Rectal smooth muscle tissue (tissue), 1 donor: ENCODE data around the gene MAP3K9.

Source experiments
- H3K27ac ChIP-seq: one replicate; pipeline ENCODE4 v1.7.0; 2013; ENCODE audit warnings: low read depth, low read length, inconsistent platforms
- H3K27me3 ChIP-seq: one replicate; pipeline ENCODE4 v1.7.0; 2013; ENCODE audit warnings: low read length; ENCODE audit not compliant: control insufficient read depth, insufficient read depth
- H3K36me3 ChIP-seq: one replicate; pipeline ENCODE4 v1.7.0; 2013; ENCODE audit warnings: low read length; ENCODE audit not compliant: control insufficient read depth, insufficient read depth
- H3K4me1 ChIP-seq: one replicate; pipeline ENCODE4 v1.7.0; 2013; ENCODE audit warnings: low read length; ENCODE audit not compliant: control insufficient read depth, insufficient read depth
- H3K4me3 ChIP-seq: one replicate; pipeline ENCODE4 v1.7.0; 2013; ENCODE audit warnings: low read length
- H3K9ac ChIP-seq: one replicate; pipeline ENCODE4 v1.7.0; 2013; ENCODE audit warnings: low read length

MAP3K9 gene

DNA sequence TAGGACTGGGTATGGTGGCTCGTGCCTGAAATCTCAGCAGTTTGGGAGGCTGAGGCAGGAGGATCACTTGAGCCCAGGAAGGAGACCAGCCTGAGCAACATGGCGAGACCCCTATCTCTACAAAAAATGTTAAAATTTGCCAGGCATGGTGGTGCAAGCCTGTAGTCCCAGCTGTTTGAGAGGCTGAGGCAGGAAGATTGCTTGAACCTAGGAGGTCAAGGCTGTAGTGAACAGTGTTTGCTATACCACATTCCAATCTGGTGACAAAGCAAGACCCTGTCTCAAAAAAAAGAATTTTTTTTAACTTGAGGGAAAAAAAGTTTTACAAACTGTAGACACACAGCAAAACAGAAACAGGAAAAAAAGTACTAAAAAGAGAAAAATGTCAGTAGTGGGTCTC lies 2.3 kb upstream of the MAP3K9 start:
- Histone ChIP-seq H3K4me3 (no peak overlapping the region), H3K27ac (no peak overlapping the region), H3K4me1 (no peaks in the 10 kb centered on the region), H3K36me3 (no peaks in the 10 kb centered on the region), H3K27me3 (peaks cover 5% of the 10 kb centered on the region), H3K9ac (no peak overlapping the region)

- no peaks in the 10 kb centered on the region for H3K36me3 ChIP-seq
- no peak overlapping the region for H3K9ac ChIP-seq
- H3K27ac ChIP-seq = no peak overlapping the region
- peaks cover 5% of the 10 kb centered on the region for H3K27me3 ChIP-seq
- no peak overlapping the region for H3K4me3 ChIP-seq
- H3K4me1 ChIP-seq = no peaks in the 10 kb centered on the region
These were observed 1.7 kb upstream of the MAP3K9 start for GRCh38 chr14:70811050-70811449.

- H3K27me3 ChIP-seq = peaks cover 5% of the 10 kb centered on the region
- no peak overlapping the region for H3K9ac ChIP-seq
- H3K27ac ChIP-seq = no peak overlapping the region
- H3K36me3 ChIP-seq = no peaks in the 10 kb centered on the region
- H3K4me1 ChIP-seq = no peaks in the 10 kb centered on the region
- H3K4me3 ChIP-seq = peak overlapping the region; percentile 59
These were observed 1.3 kb upstream of the MAP3K9 start for GRCh38 chr14:70810621-70811020.

DNA sequence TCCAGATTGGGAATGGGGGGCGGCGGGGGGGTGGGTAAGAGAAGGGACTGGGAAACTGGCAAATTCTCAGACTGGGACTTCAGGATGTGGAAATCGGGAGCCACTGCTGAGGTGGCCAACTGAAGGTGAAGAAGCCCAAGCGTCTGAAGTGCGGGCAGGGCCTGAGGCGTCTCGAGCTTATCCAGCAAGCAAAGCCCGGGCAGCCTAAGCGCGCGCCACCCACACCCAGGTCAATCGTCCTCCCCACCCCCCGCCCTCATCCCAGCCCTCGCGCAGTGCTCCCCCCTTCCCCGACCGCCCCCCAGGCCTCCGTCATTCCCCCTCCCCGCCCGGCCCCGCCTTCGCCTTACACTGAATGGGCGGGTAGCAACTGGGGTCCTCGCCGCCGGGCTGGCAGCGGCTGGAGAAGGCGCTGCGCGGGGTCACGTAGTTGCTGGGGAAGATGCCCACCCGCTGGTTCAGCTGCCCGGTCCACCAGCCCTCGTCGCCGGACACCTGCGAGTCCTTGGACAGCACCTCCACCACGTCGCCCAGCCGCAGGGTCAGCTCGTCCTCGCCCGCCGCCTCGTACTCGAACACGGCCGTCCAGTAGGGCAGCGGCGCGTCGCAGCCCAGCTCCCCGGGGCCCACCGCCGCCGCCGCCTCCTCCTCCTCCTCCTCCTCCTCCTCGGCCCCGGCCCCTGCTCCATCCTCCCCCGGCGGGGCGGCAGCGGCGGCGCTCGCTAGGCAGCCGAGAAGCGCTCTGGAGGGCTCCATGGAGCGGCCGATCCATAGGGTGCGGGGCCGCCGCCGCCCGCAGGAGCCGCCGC lies 693 bp downstream of the MAP3K9 start:
- Histone ChIP-seq H3K9ac (no peak overlapping the region), H3K4me3 (peak overlapping the region; percentile 59), H3K27ac (no peak overlapping the region), H3K4me1 (no peaks in the 10 kb centered on the region), H3K27me3 (peaks cover 5% of the 10 kb centered on the region), H3K36me3 (no peaks in the 10 kb centered on the region)

DNA sequence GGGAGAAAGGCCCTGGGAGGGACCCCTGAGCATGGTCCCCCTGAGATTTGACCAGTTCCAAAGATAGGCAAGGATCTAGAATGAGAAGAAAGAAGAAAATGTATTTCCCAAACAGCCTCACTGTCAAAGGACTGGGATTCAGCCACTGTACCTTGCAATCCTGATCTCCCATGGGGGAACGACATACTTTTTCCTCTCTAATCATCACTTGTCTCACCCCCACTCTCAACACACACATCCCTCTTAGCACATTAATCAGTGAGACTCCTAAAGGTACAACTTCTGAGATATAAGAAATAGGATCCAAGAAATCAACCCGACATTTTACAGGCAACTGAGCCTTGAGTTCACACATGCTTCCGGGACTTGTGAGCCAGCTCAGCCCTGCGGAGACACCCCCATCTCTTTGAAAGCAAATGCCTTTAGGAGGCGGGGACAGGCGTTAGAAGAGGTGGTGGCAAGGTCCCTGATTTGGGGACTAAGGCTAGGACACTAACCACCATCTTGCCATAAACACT lies 1.4 kb downstream of the MAP3K9 start:
- Histone ChIP-seq H3K36me3 (no peaks in the 10 kb centered on the region), H3K9ac (no peak overlapping the region), H3K27ac (no peak overlapping the region), H3K4me3 (peak overlapping the region; percentile 55), H3K27me3 (peaks cover 5% of the 10 kb centered on the region), H3K4me1 (no peaks in the 10 kb centered on the region)

DNA sequence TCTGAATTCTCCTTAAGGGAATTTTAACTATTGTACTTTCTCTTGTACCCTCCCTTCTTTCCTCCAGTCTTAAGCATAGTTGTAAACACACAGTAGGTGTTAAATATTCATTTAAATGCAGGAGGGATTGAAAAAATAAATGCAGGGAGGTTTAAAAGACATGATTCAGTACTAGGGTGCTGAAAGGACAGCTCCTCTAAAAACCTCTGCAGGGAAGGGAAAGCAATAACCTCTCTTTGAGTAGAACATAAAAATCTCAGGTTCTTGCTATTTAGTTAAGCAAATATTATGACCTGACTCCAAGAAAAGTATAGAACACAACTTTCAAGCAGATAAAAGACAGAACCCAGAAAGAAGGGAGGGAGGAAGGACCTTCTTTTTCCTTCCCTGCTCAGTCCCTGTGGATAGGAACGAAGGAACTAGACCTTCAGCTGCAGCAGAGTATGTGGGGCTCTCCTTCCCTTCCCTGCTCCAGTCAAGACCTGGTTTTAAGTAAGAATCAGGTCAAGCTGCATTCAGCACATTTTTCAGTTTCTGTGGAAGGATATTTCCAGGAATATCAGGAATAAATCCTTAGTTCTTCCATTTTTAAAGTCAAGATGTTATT lies 4.7 kb downstream of the MAP3K9 start:
- H3K36me3 ChIP-seq = no peaks in the 10 kb centered on the region
- no peak overlapping the region for H3K27ac ChIP-seq
- H3K4me3 ChIP-seq = no peak overlapping the region
- H3K27me3 ChIP-seq = peaks cover 2% of the 10 kb centered on the region
- H3K4me1 ChIP-seq = no peaks in the 10 kb centered on the region
- H3K9ac ChIP-seq = no peak overlapping the region

DNA sequence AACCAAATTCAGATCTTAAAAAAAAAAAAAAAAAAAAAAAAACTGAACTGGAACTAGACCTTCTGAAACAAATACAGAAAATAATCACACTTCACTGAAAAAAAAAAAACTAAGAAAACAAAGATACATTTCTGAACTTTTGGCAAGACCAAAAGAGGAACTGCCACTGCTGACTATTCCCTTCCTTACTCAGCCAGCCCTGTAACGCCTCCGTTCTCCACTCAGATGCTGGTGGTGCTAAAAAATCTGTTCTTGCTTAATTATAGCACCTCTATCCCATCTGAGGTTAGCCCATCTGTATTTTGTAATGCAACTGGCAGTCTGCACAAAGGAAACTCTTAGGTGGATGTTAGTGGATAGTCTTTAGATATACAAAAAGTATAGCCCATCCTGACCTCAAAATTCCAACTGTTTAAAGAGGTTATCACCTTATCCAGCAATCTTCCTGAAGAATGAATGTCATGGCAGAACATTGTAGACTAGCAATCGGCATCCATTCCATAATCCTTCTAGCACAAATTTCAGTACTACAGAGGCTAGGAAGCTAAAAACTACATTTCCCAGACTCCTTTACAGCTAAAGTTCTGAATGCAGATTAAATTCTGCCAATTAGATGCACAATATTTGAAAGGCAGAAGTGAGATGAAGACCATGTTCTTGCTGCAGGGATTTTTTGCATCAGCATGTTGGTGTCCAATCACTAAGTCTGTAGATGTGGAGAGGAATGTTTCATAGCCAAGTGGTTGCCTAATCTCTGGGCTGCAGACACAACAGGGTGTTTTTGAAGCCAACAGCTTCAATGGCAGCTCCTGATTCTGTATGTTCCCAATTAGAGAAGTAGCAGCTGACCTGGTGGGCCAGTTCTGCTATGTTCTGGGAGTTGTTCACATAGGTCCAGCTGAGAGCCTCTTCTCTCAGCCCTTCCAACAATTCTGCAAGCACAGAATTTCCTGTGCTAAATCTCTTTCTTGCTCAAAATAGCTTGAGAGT lies 5.7 kb downstream of the MAP3K9 start:
- Histone ChIP-seq H3K36me3 (no peaks in the 10 kb centered on the region), H3K9ac (no peak overlapping the region), H3K4me1 (no peaks in the 10 kb centered on the region), H3K27me3 (peaks cover 2% of the 10 kb centered on the region), H3K27ac (no peak overlapping the region), H3K4me3 (no peak overlapping the region)

DNA sequence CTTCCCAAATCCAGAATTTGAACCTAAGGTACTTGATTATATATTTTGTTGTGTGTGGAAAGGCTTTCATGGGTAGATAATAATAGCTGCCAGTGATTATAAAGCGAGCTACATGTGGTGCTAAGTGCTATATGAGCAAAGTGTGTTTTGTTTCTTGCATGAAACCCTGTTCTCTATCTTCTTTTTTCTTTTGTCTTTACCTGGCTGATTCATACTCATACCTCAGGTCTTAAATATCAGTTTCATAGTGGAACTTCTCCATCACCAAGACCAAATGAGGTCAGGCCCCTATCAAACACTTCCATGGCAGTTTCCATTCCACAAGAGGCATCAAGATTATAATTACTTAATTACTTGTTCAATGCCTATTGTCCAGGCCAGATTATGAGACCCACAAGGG lies 6.9 kb downstream of the MAP3K9 start:
- H3K27ac ChIP-seq = no peak overlapping the region
- no peaks in the 10 kb centered on the region for H3K27me3 ChIP-seq
- H3K36me3 ChIP-seq = no peaks in the 10 kb centered on the region
- no peaks in the 10 kb centered on the region for H3K4me1 ChIP-seq
- no peak overlapping the region for H3K4me3 ChIP-seq
- no peak overlapping the region for H3K9ac ChIP-seq

- H3K27ac ChIP-seq = no peak overlapping the region
- no peak overlapping the region for H3K9ac ChIP-seq
- no peaks in the 10 kb centered on the region for H3K27me3 ChIP-seq
- no peaks in the 10 kb centered on the region for H3K36me3 ChIP-seq
- no peak overlapping the region for H3K4me3 ChIP-seq
- no peaks in the 10 kb centered on the region for H3K4me1 ChIP-seq
These were observed 7.5 kb downstream of the MAP3K9 start for GRCh38 chr14:70801836-70802235.

DNA sequence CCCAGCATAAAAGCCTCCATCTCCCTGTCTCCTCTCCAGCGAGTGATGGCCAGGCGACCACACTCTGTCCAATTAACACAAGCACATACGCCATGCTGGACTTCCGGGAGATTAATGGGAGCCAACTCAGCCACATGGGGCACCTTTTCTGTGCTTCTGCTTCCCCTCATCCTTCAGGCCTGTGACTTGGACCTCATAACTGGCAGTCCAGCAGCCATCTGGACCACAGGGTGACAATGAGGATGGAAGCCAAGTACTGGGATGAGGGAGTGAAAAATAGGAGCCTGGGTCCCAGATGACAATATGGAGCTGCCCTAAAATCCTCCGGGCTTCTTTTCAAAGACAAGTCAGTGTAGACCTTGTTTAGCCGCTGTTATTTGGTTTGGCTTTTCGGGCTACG lies 12.8 kb downstream of the MAP3K9 start:
- no peaks in the 10 kb centered on the region for H3K4me1 ChIP-seq
- H3K27ac ChIP-seq = no peak overlapping the region
- H3K27me3 ChIP-seq = no peaks in the 10 kb centered on the region
- no peak overlapping the region for H3K4me3 ChIP-seq
- H3K9ac ChIP-seq = no peak overlapping the region
- H3K36me3 ChIP-seq = no peaks in the 10 kb centered on the region

DNA sequence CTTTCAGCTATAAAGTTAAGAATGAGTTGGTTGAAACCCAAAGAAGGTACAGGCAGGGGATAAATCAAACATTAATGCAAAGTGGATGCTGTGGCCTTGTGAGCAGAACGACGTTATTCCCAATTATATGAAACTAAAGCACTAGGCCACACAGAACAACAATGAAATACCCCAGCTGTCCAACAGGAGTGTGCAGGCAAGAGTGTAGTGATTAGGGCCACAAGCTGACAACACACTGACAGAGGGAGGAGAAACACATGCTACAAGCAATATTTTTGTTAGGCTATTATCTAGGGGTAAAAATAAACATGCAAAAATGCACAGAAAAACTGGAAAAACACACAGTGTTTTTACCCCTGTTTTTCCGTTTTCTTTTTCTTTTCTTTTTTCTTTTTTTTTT lies 15.0 kb downstream of the MAP3K9 start:
- H3K9ac ChIP-seq = no peak overlapping the region
- H3K4me1 ChIP-seq = no peaks in the 10 kb centered on the region
- no peaks in the 10 kb centered on the region for H3K36me3 ChIP-seq
- H3K27ac ChIP-seq = no peak overlapping the region
- no peak overlapping the region for H3K4me3 ChIP-seq
- H3K27me3 ChIP-seq = no peaks in the 10 kb centered on the region

DNA sequence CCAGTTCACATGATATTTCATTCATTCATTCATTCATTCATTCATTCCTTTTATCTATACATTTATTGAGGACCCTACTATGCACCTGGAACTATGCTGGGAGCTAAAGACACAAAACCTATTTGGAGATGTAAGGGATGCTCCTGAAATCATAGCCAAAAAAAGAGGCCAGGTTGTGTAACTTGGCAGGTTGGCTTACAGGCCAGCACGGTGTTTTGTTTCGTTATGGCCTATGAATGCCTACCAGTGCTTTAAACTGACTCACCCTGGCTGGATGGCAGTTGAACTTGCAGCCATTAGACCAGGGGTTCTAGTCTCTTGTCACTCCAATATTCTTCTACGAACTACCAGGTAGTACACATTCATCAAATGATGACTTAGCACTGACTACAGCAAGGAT lies 15.7 kb downstream of the MAP3K9 start:
- no peak overlapping the region for H3K9ac ChIP-seq
- H3K27ac ChIP-seq = no peak overlapping the region
- no peaks in the 10 kb centered on the region for H3K27me3 ChIP-seq
- no peak overlapping the region for H3K4me3 ChIP-seq
- H3K36me3 ChIP-seq = no peaks in the 10 kb centered on the region
- H3K4me1 ChIP-seq = no peaks in the 10 kb centered on the region
